ENCODE data around the gene LIPC.

LIPC gene

DNA sequence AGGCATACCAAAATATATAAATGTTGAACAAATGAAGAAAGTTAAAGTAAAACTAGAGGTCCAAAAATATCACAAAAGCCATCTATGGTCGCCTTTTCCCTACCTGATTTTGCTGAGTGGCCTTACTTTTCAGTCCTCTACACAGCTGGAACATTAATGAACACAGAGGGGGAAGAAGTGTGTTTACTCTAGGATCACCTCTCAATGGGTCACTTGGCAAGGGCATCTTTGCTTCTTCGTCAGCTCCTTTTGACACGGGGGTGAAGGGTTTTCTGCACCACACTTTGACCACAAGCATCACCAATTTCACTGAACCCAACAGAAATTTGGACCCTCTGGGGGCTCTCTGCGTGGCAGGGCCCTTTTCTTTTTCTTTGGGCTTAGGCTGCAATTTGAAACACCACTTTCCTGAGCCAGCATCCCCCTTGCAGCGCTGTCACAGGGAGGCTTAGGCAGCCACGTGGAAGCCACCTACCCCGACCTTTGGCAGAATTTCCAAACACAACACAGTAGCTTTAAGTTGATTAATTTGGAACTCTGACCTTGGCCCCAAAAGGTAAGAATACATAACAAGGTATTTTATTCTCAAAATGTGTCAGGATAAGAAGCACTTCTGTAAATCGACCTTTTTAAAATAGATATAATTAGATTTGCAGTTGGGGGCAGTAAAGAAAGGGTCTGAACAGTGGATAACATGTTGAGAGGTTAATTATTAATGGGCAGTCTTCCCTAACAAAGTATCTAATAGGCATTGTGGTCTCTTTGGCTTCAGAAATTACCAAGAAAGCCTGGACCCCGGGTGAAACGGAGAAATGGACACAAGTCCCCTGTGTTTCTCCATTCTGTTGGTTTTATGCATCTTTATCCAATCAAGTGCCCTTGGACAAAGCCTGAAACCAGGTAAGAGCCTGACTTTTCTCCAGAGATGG lies at the start of gene LIPC:
Gene LIPC (plus strand): TSS at position 771 of the 929 bp plus-strand sequence. CDS start 42 bp downstream, at position 813.
- DNase-seq = no peak

DNA sequence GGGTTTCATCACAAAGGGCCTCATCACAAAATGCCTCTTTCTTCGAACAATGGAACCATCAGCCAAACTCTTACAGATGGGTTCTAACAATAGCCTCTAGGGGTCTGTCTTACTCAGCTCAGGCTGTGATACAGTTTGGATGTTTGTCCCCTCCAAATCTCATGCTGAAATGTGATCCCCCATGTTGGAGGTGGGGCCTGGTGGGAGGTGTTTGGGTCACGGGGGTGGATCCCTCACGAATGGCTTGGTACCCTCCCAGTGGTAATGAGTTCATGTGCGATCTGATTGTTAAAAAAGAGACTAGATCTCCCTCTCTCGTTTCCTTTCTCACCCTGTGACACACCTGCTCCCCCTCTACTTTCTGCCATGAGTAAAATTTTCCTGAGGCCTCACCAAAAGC lies 47.9 kb upstream of the LIPC start:
- DNase-seq = no peak

DNA sequence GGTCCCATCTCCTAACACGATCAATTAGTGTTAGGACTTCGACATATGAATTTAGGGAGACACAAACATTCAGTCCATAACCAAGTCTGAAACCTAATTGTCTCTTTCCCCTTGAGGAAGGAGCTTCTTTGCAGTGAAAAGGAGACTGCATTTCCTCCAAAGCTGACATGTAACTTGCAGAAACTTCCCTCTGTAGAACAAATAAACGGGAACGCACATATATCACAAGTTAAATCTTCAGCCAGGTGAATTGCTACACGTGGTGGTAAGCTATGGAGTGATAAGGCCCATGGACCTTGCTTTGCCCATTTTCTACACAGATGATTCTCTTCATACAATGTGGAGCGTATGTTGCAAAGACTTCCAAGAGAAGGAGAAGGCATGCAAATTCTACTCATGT lies 47.1 kb upstream of the LIPC start:
- DNase-seq = no peak

DNA sequence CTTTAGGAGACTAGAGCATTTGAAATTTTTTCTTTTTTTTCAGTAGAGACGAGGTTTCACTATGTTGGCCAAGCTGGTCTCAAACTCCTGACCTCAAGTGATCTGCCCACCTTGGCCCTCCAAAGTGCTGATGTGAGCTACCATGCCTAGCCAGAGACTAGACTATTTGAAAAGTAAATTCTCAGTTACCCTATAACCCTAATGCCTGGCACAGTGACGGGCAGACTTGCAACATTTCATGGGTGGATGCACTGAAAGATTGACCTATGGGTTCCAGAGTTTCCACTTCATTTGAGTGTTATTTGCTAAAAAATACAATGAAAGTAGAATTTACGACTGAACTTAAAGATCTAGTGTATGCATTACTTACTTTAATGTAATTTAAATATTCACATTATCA lies 45.7 kb upstream of the LIPC start:
- no peak for DNase-seq

DNA sequence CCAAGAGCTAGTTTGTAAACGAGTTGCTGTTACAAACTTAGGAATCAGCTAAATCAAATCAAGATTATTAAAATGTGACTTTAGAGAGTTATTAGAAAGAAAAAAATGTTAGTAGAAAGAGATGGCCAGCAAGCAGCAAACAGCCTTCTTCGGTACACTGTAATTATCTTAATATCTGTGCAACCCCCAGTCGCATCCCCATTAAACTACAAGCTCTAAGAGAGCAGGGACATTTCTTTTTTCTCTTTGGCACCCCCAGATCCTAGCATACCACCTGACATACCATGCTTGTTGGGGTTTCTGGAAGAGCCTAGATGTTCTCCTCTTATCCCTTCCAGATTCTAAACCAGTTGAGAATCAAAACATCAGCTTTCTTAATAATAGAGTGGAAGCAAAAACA lies 45.1 kb upstream of the LIPC start:
- no peak for DNase-seq

DNA sequence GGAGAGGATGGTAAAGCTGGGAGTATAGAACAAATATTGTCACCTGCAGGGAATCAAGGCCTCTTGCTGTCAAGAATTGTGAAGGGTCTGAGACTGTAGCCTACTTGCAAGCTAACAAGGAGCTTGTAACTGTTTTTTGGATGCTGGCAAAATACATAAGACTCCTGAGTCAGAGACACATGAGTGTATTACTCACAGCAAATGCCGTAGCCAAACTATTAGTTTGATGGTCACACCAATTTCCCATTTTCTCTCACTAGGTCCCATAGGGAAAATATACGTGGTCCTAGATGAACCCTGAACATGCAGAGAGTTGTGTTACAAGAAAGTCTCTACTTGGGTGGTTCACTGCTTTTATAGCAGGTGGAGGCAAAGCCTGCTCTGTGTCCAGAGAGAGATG lies 44.7 kb upstream of the LIPC start:
- DNase-seq = no peak

DNA sequence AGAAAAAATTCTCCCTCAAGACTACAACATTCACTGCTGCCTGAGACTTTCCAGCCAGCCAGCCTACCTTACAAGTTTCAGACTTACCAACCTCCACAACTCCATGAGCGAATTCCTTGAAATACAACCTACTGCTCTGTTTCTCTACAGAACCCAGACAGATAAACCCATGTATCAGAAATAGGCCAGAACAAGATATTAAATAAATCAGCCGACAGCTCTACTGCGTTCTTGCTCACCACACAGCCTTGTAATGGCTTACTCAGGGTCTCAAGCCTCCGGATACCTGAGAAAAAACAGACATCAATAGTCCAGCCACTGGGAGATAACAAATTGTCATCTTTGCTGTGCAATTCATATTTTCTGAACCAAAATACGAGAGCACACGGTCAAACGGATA lies 43.6 kb upstream of the LIPC start:
- no peak for DNase-seq

DNA sequence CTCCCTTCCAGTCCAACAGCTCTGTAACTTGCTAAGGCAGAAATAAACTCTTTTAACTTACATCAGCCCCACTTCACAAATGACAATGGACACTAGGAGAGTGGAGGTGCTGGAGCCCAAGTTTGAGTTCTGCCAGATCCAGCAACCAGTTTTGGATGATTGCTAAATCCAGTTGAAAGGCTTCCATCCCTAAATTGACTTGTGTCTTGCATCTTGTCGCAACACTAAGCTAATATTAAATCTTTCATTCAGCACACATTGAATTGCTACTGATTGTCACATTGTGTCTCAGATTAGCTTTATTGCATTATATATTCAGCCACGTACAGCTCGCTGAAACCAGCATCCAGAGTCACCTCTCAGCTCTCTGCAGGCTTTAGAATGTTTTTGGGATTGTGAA lies 41.7 kb upstream of the LIPC start:
- DNase-seq = no peak

DNA sequence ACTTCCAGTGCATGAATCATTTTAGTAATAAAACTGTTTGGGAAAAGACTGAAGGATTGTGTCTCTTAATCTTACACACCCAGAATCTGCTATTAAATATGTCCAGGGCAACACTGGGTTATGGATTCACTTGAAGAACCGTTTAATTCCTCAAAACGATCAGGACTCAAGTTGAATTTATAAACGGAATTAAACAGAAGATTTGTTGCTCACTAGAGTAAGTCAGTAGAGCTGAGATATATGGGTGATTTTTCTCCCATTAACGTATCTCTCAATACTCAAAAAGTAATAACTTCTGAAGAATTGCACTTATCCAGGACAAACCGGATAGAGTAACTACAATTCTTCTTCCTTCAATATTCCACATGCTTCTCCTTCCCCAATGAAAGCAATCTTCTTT lies 41.1 kb upstream of the LIPC start:
- no peak for DNase-seq

DNA sequence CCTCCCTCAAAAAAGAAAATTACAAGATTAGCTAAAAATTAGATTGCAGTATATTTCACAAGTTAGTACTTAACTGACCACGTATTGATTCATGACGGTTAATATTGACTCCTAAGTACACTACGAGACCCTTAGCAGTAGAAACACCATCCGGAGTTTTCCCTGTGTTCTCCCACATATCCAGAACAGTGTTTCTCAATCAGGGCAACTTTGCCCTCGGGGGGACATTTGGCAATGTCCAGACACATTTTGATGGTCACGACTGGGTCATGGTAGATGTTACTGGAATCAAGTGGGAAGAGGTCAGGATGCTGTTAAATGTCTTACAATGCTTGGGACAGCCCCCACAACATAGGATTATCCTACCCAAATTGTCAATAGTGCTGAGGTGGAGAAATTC lies 40.7 kb upstream of the LIPC start:
- DNase-seq = no peak

DNA sequence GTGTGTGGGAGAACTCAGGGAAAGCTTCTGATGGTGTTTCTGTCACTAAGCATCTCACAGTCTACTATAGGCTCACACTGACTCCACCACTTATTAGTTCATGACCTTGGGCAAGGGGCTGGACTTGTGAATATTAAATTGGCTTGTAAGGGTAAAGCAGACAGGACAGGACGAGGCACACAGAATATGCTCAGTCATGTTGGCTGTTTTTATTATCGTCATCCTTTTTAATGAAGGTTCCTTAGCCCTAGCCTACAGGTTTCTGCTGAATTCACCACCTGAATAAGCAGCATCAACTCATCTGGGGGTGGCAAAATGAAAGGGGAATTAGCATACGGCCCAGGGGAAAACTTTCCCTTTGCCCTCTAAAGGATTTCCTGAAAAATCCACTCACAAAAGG lies 39.6 kb upstream of the LIPC start:
- DNase-seq = no peak

DNA sequence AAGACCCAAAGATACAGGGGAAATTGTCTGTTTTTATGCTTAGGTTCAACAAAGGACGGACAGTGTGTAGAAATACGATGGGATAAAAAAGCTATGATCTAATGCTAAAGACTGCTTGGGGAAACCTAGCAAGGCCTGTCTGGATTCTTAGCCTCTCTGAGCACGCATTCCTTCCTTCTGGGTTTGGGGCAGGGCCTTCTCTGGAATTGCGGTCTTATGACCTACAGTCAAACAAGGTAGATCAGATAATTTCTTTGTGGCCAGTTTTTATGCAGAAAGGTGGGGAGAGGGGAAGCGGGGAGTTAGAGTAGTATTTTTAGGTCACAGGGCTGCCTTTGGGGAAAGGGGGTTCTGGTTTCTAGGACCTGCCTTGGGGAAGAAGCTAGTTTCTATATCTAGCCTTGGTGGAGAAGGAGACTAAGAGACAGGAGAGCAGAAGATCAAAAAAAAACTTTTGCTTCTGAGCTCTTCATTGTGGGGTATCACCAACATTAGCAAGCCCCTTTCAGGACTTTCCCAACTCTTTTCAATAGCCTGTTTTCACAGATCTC lies 39.1 kb upstream of the LIPC start:
- no peak for DNase-seq

DNA sequence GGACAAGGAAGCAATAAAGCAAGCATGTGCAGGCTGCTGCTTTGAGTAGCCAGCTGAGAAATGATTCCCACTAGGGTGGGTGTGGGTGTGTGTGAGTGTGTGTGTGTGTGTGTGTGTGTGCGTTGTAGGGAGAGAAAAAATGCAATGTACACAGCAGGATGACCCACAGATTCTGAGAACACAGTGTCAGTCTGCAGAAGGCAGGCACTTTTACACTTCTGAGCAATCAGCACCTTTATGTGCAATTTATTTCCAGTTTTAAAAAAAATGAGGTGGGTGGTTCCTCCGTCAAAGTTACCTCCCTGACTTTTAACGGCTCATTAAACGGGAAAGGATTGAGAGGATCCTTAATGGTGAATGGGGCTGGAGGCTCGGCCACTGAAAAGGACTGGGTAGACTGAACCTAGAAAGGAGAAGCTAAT lies 38.5 kb upstream of the LIPC start:
- no peak for DNase-seq

DNA sequence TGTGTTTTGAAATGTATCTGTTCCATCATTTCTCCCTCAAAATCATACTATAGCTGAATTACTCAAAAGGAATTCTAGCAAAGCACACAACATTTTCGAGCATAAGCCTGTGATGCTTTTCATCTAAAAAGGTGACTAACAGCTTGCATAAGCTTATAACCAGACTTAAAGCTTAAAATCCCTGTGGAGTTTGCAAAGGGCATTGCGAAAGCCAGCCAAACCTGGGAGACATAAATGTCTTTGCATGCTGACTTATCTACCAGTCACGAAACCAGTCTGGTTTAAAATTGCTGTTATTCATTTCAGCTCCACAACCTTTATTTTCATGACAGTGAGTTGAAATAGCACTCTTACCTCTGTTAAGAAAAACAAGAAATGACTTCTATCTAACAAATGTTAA lies 35.6 kb upstream of the LIPC start:
- DNase-seq = no peak

DNA sequence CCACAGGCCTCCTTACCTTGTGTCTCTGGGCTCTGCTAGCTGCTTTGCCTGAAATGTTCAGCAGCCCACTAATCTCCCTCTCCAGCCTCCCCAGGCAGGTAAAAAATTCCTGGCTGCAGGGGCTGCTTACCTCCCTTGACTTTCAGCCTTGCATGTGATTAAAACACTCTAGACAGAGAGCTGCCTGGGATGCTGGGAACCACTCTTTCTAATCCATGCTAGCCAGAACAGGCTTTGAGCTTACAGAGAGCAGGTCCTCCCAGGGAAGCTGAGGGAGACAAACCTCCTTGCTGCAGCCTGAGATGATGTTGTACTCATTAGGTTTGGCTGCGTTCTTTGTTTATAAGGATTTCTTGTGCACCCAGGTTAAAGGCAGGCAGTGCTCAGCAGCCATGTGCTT lies 33.7 kb upstream of the LIPC start:
- DNase-seq = no peak

DNA sequence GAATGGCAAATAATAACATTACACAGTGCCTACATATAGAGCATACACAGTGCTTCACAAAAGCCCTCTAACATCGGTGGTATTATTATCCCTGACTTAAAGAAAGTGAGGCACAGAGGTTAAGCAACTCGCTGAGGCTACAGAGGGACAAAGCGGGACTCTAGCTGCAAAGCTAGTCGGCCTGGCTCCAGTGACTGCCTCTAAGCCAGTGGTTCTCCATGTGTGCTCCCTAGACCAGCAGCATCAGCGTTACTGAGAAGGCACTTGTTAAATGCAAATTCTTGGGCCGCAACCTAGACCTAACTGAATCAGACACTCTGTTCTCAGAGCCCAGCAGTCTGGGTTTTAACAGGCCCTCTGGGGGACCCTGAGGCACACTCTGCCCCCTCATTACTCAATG lies 33.1 kb upstream of the LIPC start:
- DNase-seq = no peak

DNA sequence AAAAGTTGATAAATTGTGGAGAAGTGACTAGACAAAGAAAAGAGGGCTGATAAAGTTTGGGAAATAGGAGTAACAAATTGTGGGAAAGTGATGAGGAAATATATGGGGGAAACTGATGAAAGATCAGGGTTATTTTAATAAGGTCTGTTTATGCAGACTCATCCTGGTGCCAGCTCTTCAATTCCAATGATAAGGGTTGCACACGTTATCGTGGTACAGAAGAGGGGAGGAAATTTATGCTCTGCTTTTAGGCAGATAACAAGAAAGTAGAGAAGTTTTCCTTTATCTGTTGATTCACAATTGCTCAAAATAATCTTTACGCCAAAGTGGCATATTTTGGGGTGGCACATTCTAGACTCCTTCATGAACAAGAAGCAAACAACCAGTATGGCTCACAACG lies 32.1 kb upstream of the LIPC start:
- no peak for DNase-seq

DNA sequence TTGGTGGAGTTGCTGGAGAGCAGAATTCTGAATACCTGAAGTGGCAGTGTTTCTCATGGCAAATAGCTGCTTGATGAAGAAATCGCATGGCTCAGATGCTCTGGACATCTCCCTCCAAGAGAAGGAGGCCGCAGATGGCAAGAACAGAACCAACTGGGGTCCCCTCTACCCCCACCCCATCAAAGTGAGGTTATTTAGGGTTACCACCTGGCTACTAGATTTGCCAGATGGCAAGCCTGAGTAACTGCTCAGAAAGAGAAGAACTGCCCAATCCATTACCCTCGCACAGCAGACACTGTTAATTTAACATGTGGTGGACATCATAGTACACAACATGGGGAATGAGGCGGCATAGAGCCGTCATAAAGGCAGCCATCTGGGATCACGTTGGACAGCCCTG lies 30.5 kb upstream of the LIPC start:
- no peak for DNase-seq

DNA sequence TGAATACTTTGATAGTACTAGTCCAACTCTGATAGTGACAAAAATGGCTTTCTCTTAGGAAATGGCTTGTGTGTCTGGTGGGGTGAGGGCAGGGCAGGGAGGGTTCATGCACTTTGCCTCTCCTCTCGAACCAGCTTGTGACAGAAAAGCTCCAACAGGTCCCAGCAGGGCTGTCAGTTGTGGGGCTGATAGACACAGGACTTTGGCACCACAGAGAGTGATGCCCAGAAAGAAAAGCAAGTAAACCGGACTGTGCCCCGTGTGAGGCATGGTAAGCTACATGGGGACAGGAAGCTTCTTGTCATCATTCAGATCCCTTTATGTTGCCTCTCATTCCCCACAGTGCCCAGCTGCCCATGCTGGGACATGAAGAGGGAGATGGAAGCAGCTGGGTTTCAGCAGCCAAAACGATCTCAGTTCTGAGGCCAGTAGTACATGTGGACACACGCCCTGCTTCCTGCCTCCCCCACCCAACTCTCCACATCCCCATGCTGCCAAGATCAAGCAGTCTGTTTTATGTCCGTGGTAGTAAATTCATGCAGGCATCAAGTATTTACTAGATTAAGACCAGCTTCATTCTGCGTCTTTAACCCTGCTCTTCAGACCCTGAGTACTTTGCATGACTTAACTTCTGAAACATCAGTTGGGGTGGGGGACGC lies 29.7 kb upstream of the LIPC start:
- no peak for DNase-seq

DNA sequence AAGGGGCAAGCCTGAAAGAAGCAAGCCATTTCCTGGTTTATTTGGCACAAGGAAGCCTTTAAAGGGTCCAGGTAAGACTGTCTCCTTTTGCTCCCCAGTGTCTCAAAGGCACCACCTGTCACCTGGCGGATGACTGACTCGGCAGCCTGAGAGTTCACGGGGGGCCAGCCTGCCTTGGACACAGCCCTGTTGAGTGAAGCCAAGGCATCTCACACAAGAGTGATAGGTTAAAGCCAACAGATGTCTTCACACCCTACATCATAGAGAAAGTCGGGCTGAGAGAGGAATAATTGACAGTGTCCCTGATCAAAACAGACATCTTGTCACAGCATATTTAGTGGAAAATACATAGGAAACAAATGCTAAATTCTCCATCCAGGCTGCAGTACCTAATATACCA lies 28.2 kb upstream of the LIPC start:
- DNase-seq = no peak

DNA sequence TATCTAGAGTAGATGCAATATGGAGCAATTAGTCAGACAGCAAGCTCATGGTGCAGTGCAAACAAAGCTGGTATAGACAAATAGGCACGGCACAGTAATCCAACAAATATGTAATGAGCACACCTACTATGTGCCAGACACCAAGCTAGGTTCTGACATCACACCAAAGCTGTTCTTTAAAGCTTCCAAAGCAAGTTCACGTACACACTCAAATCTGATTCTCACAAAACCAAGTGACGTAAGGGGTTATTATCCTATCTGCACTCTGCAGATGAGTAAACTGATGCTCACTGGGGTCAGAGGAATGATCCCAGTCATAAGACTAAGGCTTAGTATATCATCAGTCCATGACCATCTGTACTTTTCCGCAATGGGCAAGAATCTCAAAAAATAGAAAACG lies 27.8 kb upstream of the LIPC start:
- DNase-seq = no peak

DNA sequence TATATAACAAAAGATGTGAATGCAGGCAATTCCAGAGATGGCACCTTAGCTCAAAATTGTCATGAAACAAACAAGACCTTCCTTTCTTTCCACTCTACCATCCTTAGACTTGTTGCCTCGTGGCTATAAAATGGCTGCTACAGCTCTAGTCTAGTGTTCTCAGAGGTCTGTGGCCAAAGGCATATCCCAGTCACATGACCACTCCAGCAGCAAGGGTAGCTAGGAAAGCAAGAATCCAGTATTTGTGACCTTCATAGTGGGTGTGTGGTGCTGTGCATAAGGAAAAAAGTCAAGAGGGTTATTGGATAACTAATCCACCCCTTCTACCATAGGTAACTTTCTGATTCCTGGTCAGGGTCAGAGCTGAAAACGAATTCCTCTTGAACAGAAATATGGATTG lies 27.1 kb upstream of the LIPC start:
- no peak for DNase-seq

DNA sequence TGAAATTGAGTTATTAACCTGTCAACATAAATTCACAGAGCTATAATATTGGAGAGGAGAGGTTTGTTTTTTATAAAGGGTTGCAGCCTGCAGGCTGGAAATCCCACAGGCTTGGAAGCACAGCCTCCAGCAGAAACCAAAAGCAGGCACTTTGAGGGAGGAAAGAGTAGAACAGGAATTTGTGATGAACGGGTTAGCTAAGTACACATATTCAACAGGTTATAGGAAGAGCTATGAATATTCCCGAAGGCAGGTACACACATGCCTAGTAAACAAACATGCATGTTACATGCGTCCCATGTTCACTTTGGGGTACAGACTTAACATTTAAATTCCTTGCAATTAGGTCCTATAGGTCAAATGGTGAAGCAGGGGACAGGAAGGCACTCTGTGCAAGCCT lies 25.9 kb upstream of the LIPC start:
- no peak for DNase-seq

DNA sequence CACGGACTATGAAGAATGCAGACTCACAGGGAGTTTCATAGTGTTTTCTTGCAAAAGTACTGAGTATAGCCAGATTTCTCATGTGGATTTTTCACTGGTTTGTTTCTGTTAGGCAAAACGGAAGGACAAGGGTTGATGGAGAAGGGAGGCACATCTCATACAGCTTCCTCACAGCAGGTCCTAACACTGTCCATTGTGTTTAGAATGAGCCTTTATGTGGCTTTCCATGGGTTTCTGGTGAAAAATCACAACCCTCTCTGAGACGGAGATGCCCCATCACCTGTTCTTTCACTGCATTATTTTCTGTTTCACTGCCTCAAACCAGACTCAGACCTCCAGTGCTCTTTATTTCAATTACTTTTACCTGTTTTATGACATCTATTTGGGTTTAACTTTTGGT lies 25.0 kb upstream of the LIPC start:
- DNase-seq = no peak

Measured in CD4-positive, alpha-beta T cell treated with Interleukin-21 for 1 hour (primary cell).